Fibroblast of pulmonary artery (primary cell): ENCODE results near the gene FMN1.
"Not testable (repeated sequence)": the region's sequence is repeated elsewhere in the genome, so short reads cannot be mapped to it uniquely, and the experiment has no call there.

Experiments used
- DNase-seq: peaks from one replicate; pipeline ENCODE4 v3.0.0-alpha.2; 2010; ENCODE audit warnings: low read depth
- H3K4me3 ChIP-seq: replicated peaks from 2 replicates; pipeline ENCODE4 v1.5.1; 2011; ENCODE audit warnings: low read depth, mild to moderate bottlenecking, control low read depth, low read length, moderate library complexity
- TF ChIP-seq, protein P1 (sequence below): IDR thresholded peaks from 2 replicates; pipeline ENCODE4 v1.5.1; 2011; ENCODE audit warnings: mild to moderate bottlenecking, control low read depth, low read length, inconsistent platforms; ENCODE audit errors: missing control alignments

Gene FMN1

DNA sequence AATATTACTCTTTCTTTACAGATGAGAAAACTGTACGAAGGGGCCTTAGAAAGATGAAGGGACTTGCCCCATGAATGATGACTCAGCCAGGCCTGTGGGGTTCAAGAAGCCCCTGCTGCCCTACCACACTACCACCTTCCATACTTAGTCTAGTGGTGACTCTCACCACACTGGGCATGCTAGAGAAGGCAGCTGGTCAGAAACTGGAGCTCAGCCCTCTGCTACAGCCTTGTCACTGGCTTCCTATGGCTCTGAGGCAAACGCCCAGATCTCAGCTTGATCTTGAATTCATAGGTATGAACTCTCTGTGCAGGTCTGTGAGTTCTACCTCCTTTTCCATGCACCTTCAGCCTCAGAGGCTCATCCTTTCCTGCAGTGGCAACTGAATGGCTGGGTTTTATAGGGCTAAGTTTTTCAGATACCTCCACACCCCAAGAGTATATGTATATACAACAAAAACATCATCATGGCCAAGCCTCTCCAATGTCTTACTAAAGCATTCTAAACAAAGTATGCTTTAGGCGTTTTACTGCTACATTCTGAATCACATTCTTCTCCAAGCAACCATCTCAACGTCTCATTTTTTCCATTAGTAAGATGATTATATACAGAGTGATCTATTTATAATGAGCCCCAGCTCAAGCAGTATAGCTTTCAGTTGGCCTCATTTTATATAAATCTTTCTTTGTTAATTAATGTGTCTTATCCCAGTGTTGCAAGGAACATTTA, 242.6 kb downstream of the FMN1 start:
- DNase-seq: no peak
- TF ChIP-seq, protein P1, sequence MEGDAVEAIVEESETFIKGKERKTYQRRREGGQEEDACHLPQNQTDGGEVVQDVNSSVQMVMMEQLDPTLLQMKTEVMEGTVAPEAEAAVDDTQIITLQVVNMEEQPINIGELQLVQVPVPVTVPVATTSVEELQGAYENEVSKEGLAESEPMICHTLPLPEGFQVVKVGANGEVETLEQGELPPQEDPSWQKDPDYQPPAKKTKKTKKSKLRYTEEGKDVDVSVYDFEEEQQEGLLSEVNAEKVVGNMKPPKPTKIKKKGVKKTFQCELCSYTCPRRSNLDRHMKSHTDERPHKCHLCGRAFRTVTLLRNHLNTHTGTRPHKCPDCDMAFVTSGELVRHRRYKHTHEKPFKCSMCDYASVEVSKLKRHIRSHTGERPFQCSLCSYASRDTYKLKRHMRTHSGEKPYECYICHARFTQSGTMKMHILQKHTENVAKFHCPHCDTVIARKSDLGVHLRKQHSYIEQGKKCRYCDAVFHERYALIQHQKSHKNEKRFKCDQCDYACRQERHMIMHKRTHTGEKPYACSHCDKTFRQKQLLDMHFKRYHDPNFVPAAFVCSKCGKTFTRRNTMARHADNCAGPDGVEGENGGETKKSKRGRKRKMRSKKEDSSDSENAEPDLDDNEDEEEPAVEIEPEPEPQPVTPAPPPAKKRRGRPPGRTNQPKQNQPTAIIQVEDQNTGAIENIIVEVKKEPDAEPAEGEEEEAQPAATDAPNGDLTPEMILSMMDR: no peak
- no peak overlapping the region for H3K4me3 ChIP-seq

DNA sequence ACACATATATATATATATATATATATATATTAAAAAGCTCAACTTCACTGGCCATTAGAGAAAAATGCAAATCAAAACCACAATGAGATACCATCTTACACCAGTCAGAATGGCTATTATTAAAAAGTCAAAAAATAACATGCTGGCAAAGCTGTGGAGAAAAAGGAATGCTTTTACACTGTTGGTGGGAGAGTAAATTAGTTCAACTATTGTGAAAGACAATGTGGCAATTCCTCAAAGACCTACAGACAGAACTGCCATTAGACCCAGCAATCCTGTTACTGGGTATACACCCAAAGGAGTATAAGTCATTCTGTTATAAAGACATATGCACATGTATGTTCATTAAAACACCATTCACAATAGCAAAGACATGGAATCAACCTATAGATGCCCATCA, 244.5 kb downstream of the FMN1 start:
- not testable (repeated sequence) for H3K4me3 ChIP-seq, DNase-seq

DNA sequence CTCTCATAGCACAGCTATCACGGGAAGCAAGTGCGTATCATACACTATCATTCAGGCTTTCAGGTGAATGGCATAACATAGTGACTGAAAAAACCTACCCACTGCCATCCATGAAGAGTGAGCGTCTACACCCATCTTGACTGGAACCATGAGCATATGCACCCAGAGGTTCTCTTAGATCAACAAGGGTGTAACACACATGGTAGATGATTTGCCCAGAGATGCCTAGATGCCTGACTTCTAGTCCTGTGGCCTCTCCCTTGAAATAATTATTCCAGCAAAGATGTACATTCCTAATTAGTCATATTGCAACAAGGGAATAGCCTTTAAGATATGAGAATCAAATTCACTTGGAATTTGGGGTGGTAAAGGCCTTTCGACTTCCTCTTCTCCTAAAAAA, 248.3 kb downstream of the FMN1 start:
- TF ChIP-seq, protein P1: no peak
- no peak overlapping the region for H3K4me3 ChIP-seq
- no peak for DNase-seq

DNA sequence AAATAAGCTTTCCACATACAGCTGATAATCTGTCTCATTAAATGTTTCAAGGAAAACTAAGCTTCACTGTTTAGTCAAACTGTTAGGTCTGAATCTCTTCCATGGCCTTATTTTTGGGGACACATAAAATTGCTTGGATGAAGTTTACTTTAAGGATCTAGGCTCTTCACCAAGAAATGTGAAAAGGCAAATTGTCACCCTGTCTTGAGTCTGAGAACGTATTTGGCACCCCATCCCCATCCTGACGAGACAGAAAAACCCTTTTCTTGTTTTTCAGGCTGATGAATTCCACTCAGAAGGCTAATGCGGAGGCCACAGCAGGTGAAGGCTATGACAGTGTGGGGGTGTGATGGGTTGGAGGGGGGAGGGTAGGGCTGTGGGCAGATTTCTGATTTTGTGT, 250.1 kb downstream of the FMN1 start:
- DNase-seq: no peak
- H3K4me3 ChIP-seq: no peak overlapping the region
- TF ChIP-seq, protein P1: no peak

DNA sequence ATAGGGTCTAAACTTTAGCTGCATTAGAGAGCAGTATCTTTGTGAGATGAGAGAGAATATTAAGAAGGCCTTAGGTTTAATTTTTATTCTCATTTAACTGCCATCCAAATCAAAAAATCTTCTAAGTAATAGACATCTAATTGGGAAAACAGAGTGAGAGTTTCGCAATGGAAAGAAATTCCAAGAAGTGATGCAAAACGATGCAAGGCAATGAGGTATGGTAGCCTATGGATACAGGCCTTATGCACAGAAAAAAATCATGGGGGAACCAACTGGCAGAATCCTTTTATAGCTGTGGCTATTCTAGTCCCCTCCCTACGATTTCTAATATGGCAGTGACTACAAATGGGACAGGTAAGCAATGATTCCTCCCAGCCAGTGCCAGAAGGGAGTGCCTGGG, 250.8 kb downstream of the FMN1 start:
- peak; percentile 42 for DNase-seq
- H3K4me3 ChIP-seq: no peak overlapping the region
- TF ChIP-seq, protein P1: no peak

DNA sequence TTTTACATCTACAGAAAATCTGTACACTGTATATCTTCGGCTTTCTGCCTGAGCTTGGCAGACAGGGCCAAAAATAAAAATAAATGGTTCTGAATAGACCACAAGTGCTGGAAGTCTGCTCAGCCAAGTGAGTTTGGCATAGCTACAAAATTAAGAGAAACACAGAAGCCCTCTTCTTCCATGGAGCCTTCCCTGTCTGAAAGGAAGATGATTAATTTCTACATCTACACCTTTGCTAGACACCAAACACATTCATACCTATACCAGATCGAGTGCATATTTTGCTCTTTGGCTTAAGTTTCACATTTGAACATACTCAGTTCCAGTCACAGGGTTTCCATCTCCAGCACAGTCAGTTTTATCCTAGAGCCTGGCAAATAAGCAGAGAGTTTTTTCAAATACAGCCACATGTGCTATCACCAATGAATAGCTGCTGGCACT, 252.1 kb downstream of the FMN1 start:
- H3K4me3 ChIP-seq: no peak overlapping the region
- no peak for DNase-seq
- TF ChIP-seq, protein P1: no peak

DNA sequence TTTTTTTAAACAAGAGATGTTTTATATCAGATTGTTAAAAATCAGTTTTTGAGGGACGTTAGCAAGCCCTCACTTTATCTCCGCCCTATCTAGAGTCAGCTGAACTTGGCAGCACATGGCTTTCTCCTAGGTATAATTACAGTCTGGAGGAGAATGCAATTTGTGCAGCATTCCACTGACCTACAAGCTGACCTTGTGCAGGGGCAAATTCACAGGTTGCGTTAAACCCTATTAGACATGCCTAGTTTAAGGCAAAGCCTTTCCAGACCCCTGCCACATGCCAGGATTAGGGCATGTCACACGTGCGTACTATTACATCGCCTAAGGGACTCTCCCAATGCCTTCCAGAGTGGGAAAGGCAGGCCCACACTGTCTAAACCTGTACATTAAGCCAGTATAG, 252.7 kb downstream of the FMN1 start:
- no peak for DNase-seq
- TF ChIP-seq, protein P1: no peak

More for the DNA sequence above, 252.7 kb downstream of the FMN1 start:
- no peak overlapping the region for H3K4me3 ChIP-seq
